SKM-1 treated with dmso at 0.1 percent for 144 hours (cell line): ENCODE data around the gene KRT16.
"Not testable (repeated sequence)": the region's sequence is repeated elsewhere in the genome, so short reads cannot be mapped to it uniquely, and the experiment has no call there.

Source experiments
- DNase-seq: peaks from one replicate; lab custom pipeline; 2025; ENCODE audit not compliant: unreplicated experiment; lab: John Stamatoyannopoulos, UW

Gene KRT16

DNA sequence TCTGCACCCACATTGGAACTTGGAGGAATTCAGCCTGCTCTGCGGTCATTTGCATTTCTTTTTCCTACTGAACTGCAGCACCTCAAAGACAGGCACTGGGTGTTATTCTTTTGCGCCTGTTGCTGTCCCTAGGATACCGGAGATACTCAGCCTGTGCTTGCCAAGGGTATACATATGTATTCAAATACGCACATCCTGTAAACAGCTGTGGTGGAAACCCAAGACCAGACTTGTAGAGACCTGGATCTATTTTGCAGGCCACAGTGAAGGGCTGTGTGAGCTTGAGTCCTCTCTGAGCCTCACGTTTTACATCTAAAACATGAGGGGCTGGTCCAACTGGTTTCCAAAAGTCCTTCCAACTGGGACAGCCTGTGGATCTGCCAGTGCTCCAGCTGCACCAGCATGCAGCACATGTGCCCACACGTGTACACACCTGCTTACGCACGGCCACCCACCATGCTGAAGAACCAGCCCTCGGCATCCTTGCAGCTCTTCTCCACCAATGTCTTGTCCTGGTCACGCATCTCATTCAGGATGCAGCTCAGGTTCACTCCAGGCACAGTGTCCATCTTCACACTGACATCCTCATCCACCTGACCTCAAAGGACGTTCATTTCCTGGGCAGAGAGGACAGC is 16.2 kb upstream of the KRT16 start:
- not testable (repeated sequence) for DNase-seq

DNA sequence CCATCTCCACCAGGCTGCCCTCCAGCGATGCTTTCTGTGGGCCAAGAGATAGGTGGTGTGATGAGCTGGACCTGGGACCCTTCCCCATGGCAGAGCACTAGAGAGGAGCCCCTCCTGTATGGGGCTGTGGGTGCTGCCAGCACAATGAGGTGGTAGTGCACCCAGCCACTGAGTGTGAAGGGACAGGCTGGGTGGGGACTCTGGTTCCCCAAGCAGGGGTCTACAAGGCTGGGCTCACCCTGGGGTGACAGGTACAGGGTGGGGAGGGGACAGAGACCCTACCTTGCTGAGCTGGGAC is 15.5 kb upstream of the KRT16 start:
- DNase-seq, result not testable (repeated sequence)

DNA sequence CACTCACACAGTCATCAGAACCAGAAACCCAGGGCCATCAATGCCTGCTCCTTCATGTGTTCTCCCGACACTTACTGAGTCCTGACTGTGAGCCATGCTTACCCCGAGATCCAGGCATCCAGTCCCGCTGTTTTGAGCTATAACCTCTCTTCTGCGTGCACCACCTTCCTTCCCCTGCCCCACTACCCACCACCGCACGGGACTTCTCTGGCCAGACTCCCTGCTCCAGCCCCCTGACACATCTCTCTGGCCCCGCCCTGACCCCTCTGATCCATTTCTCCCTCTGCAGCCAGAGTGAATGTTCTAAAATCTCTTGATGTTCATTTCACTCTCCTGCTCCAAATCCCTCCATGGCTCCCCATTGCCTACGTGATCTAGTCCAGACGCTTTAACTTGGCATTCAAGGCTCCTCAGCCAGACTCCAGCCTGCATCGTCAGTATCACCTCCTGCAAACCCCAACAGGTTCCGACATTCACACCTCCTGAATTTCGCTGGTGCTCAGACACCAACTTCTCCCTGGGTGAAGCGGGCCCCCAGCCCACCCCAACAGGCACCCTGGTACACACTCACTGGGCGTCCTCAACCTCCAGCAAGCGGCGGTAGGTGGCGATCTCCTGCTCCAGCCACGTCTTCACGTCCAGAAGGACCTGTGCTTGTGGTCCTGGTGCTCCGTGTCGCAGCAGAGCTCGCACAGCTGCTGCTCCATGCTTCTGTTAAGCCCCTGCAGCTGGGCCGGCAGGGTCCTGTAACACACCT is 14.9 kb upstream of the KRT16 start:
- no peak for DNase-seq

DNA sequence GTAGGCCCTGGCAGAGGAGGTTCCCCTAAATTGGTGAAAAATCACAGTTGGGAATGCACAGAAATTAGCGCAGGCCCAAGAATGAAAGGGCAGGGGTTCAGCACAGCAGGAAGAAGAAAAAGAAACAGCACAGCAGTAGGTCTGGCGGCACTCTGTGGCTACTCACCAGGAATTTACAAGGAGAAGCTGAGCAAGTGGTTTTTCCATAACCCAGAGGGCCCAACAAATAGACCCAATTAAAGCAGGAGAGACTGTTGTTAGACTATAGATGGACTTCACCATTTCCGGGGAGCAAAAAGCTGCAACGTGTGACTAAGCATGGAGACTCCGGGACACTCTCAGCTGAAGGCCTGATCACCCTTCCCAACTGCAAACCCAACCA is 14.3 kb upstream of the KRT16 start:
- not testable (repeated sequence) for DNase-seq

DNA sequence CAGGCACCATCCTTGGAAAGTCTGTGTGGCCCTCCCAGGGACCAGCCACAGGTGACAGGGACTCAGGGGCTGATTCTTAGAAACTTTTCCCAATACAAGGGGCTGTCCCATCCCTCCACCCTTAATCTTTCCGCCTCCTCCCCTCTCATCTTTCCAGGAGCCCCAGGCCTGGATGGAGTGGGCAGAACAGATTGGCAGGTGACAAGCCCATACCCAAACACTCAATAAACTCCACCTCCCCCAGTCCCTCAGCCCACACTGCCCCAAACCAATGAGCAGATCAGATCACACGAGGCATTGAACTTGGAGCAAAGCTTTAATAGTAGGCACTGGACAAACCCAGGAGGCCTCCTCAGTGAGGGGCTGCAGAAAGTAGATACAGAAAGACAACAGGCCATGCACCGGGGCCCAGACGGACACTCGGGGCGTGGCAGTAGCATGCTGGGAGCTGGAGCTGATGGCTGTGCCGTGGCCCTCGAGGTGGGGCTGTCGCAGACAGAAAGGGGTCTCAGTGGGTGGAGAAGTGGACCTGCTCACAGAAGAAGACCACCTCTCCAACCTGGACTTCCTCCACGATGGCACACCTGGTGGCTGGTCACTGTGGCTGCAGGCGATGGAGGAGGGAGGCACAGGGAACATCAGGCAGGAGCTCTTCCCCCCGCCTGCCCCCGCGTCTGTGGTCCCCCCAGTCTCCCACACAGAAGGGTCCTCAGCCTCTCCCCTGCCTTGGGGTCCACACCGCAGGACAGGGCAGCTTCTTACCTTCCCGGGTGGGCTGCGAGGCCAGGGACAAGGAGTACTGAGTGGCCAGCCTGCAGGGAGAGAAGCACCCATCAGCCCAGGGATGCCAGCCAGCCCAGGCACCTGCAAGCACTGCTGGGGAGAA is 13.7 kb upstream of the KRT16 start:
- not testable (repeated sequence) for DNase-seq

DNA sequence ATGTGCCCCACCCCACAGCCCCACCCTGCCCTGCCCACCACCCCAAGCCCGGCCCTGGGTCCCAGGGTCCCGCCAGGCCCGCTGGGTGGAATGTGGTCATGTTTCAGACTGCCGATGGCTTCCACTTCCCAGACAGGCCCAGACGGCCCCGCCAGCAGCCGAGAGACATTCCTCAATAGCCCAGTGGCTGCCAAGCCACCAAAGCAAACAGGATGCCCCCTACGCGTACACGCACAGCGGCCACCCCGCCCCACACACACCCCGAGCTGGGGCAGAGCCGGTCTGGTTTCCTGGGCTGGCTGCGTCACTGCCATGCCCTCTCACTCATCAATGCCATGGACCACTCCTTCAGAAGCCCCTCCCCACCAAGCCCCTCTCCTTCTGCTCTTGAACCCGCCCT is 13.0 kb upstream of the KRT16 start:
- DNase-seq, result no peak

DNA sequence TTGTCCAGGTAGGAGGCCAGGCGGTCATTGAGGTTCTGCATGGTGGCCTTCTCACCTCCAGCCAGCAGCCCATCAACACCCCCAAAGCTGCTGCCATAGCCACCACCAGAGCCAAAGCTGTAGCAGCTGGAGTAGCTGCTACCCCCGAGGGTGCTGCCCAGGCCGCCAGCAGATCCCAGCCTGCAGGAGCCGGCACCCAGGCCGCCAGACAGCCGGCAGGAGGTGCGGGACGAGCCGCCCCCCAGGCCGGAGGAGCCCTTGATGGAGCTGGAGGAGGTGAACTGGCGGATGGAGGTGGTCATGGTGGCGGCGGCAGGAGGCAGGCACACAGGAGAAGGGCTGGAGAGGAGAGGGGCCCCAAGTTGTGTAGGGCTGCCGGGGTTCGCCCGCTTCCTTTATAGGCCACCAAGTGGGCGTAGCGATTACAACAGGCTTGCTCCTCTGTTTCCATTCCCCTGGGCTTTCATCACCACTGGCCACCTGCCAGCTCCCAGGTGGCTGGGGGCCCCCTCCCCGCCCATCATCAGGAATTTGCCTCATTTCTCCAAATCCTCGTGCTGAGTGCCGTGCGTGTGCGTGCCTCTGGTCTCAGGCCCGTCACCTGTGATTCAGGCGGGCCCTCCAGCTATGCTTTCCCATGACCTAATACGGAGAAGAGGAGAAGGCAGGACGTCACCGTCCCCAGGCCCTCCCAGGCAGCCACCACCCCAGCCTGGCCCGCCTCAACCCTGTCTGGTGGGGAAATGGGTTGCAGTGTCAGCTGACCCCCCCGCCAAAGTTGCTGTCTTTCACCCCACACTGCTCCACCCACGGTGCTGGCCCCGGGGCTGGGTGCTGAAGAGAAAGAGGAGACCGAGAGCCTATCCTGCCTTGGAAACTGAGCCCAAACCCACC is 11.9 kb upstream of the KRT16 start, which contains the start of gene KRT17:
TSS of gene KRT17 (minus strand) at position 368 of the 894 bp plus-strand sequence. CDS start at position 302, 66 bp downstream.
- no peak for DNase-seq

DNA sequence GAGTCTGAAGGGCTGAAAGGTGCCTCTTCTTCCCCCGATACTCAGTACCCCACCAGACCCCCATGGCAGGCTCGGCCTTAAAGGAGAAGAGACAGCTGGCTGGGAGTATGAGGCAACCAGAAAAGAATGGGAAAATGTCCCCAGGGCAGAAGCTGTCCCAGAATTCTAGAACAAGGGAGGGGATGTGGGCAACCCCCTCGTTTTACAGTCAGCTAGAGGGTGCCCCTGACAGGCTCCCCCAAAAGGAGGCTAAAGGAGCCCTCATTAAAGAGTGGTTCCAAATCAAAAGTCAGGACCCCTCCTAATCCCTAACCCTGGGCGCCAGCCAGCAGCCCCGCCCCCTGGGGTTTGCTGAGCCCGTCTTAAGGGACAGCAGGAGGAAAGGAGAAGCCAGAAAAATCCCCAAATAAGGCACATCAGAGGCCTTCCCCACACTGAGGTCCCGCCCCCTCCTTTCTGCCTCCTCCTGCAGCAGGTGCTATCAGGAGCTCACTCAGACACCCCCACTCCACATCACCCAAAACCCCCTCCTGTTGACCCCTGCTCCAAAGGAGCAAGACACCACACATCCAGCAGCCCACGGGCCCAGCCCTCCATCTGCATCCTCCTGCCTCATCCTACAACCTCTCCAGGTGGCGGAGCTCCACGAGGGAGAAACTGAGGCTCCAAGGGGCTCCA is 10.8 kb upstream of the KRT16 start:
- not testable (repeated sequence) for DNase-seq

DNA sequence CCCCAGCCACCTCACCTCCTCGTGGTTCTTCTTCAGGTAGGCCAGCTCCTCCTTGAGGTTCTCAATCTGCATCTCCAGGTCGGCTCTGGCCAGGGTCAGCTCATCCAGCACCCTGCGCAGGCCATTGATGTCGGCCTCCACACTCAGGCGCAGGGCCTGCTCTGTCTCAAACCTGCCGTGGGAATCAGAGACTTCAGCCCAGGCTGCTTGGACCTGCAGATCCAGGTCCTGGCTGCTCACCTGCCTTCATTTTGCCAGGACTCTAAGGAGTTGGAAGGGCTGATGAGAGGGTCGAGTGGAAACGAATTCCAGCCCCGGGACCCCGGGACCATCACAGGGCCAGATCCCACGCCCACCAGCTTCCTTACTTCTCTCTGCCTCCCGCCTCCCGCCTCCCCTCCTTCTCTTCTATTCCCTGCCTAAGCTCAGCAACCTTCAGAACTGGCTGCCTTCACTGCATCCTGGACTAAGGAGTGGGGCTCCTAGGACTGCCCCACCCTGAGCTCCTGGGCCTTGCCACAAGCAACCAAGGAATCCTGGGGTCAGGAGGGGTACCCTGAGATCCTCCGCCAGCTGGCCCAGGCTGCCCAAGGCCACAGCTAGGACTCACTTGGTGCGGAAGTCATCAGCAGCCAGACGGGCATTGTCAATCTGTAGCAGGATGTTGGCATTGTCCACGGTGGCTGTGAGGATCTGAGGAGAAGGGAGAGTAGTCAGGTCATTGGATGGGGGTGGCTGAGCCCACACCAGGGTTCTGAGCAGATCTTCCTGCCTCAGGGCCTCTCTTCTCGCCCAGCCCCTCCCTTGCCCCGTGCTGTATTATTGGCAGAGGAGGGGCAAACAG is 10.0 kb upstream of the KRT16 start:
- not testable (repeated sequence) for DNase-seq

DNA sequence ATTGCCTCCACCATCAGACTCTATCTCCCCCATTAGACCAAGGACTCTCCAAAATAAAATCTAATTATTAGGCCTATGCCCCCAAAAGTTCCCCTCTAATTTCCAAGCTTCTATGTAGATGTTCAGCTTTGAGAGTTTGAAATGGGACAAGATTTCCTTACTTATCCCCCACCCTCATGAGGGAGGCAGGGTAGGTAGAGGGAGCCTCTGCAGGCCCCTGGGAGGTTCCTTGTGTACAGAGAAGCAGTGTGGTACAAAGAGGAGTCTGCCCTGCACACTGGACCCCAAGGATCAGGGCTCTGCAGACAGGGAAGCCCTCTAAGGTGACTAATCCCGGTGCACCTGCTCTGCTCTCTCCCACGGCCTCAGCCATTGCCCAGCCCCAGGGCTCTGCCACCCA is 9.3 kb upstream of the KRT16 start:
- DNase-seq, result no peak

DNA sequence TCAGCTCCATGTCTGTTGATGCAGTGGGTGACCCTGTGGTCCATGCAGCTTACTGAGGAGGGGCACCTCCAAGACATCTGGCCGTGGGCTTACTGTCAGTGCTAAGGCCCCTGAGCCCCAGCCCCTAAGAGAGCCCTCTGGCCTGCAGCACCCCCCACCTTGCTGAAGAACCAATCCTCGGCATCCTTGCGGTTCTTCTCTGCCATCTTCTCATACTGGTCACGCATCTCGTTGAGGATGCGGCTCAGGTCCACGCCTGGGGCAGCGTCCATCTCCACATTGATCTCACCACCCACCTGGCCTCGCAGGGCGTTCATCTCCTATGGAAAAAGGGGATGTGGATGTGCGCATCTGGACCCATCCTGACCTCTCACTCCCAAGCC is 8.9 kb upstream of the KRT16 start:
- DNase-seq, result not testable (repeated sequence)

DNA sequence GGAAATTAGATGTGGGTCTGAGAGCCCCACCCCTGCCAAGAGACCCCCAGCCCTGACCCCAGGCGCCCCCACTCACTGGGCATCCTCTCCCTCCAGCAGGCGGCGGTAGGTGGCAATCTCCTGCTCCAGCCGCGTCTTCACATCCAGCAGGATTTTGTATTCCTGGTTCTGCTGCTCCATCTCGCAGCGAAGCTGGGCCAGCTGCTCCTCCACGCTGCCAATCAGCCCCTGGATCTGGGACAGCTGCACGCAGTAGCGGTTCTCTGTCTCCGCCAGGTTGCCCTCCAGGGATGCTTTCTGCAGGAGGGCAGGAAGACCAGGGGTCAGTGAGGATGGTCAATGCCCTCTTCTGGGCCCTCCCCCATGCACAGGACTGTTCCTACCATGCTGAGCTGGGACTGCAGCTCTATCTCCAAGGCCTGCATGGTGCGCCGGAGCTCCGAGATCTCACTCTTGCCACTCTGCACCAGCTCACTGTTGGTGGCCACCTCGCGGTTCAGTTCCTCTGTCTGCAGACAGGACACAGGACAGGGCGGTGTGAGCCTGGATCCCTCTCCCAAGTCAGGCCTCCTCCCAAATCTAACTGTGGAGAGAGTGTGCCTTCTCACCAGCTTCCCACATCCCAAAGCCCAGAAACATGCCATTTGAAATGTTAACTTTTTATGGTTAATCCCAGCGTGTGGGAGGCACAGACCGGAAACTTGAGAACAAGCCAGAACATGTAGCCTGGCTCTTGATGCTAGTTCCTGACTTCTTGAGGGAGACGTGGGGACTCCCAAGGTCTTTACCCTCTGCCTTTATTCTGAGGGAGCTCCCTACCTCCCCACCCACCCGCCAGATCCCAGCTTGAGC is 8.2 kb upstream of the KRT16 start:
- no peak for DNase-seq

DNA sequence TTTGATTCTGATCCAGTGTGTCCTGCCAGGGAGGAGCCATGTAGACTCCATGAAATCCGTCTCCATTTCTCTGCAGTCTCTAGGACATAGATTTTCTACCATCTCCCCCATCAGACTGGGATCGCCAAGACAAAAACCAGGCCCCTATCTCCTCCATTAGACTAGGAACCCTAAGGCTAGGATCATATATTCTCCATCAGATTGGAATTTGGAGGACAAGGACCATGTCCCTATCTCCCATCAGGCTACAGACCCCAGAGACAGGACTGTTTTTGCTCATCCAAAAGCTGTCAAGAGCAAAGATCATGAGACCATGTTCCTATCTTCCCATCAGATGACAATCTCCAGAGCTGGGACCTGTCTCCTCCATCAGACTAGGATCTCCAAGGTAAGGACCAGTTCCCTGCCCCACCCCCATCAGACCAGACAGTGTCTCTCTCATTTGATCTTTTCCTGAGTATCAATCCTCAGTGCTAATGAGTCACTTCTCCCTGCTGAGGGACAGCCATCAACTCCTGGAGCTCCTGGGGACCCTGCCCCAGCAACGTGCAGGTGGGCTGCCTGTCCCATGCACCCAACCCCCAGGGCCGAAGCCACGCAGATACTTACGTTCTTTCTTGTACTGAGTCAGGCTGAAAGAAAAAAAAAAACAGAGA is 7.5 kb upstream of the KRT16 start:
- not testable (repeated sequence) for DNase-seq

DNA sequence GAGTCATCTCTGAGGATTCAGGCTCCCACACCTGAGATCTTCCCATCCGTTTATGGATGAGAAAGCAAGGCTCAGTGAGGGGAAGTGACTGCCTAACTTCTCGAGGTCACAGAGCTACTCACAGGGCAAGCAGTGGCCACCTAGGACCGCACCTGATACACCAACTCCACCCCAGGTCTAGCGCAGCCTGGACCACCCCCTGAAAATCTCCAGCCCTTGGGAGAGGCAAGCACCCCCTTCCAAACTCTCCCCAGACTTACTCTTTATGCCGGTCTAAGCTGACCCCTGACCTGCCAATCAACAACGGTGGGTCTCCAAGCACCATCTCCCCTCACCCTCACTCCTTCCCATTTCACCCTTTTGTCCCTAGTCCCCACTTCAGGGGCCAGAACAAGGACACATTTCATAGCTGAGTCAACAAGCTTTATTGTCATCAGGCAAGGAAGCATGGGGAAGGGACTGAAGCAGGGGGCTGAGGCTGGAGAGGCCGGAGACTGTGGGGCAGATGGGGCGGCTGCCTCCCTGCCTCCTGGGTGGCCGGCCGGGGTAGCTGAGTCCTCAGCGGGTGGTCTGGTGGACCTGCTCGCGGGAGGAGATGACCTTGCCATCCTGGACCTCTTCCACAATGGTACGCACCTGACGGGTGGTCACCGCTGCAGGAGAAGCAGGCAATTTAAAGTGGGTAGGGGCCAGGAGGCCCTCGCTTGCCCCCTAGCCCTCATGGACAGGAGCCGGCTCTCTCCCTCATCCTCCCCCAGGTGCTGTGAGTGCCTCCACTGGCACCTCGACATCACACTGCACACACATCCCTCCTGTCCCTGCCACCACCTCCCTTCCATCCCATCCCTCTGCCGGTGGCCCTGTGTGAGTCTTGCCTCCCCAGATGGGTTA is 6.7 kb upstream of the KRT16 start:
- no peak for DNase-seq

DNA sequence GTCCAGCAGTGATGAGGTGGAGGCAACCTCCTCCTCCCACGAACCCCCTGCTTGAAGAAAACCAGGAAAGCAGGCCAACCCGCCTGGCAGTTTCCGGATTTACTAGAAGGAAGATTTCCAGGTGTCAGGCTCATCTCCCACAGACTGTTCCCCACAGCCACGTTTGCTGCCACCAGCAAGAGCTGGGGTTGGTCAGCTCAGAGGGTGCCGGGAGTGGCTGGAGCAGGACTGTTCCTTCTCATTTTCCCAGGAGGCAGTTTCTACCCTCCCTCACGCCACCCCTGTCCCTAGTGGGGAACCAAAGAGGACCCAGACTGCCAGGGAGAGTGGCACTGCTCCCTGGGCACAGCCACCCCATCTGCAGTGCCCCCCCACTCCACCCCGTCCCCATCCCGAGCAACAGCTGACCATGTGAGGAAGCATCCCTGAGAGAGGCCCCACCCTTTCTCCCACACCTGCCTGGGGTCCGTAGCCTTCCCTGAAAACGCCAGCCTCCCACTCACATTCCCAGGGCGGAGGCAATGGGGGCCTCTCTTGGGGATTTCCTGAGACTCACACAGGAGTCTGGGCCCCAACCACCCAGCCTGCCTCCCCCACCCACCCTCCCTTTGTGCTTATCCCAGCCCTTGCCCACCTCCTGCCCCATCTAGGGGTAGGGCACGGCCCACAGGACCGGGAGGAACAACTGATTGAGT is 5.9 kb upstream of the KRT16 start:
- DNase-seq, result no peak

DNA sequence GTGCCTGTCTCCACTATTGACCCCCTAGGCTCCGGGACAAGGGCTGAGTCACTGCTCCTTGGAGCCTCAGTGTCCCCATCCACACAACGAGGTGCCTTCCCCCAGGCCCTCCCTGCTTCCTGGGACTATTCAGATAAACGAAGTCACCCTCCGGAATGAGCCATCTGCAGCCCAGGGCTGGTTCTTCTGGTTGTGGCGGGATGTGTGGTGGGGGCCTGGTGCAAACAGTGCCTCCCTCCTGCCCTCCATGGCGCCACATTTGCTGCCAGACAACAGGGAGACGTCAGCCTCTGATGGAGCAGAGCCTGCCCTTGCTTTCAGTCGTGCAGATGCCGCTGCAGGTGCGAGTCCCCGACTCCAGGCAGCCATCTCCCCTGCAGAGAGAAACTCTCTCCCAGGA is 5.1 kb upstream of the KRT16 start:
- no peak for DNase-seq
